CD14-positive monocyte (primary cell): ENCODE data around the gene ERCC6L2. TPM values are rescaled to one million over a fixed set of nuclear protein-coding genes. Genes with fewer than 3 reads are reported as not detected.

Experiments
- DNase-seq, 3 donors: peaks; one replicate each; pipeline ENCODE4 v3.0.0-alpha.2; 2011 to 2022
- H2AFZ ChIP-seq: 2 replicates; pipeline ENCODE4 v1.6.0; 2012; ENCODE audit warnings: mild to moderate bottlenecking, low read depth, low read length, inconsistent platforms; ENCODE audit not compliant: insufficient read depth, poor library complexity, severe bottlenecking
- H3K27ac ChIP-seq, 2 donors: 1 replicate in 1 of 2; 2 replicates in 1 of 2; pipeline ENCODE4 v1.5.1; 2012 to 2013; ENCODE audit warnings: low read length in 2 of 2, control low read depth in 1 of 2, inconsistent platforms in 1 of 2, low read depth in 1 of 2, mild to moderate bottlenecking in 1 of 2
- H3K27me3 ChIP-seq, 2 donors: one replicate each; pipeline versions ENCODE4 v1.6.0 to v1.6.1; 2011 to 2013; ENCODE audit warnings: low read length in 2 of 2; ENCODE audit not compliant: control insufficient read depth in 2 of 2, insufficient read depth in 2 of 2
- H3K36me3 ChIP-seq, 2 donors: replicated peaks in 1 of 2; 1 replicate in 1 of 2; 2 replicates in 1 of 2; pipeline versions ENCODE4 v1.5.1 to v1.6.1; 2012 to 2013; ENCODE audit warnings: low read length in 2 of 2, control low read depth in 1 of 2, inconsistent platforms in 1 of 2, mild to moderate bottlenecking in 1 of 2; ENCODE audit not compliant: insufficient read depth in 2 of 2, control insufficient read depth in 1 of 2
- H3K4me1 ChIP-seq, 2 donors: 1 replicate in 1 of 2; 2 replicates in 1 of 2; pipeline versions ENCODE4 v1.5.1 to v1.6.1; 2012 to 2013; ENCODE audit warnings: low read length in 2 of 2, control low read depth in 1 of 2, inconsistent platforms in 1 of 2, mild to moderate bottlenecking in 1 of 2, moderate library complexity in 1 of 2; ENCODE audit not compliant: insufficient read depth in 2 of 2, control insufficient read depth in 1 of 2
- H3K4me2 ChIP-seq: replicated peaks from 2 replicates; pipeline ENCODE3; 2012; ENCODE audit warnings: low read length, moderate library complexity, mild to moderate bottlenecking; ENCODE audit not compliant: poor library complexity, severe bottlenecking; ENCODE audit errors: extremely low read depth
- H3K4me3 ChIP-seq, 3 experiments: fragments of 200-600 bp in 1 of 3; sonication (generic) in 1 of 3; replicated peaks in 1 of 3; 1 replicate in 2 of 3; 2 replicates in 1 of 3; pipeline ENCODE4 v1.5.1; 2011 to 2013; ENCODE audit warnings: low read length in 3 of 3, mild to moderate bottlenecking in 3 of 3, control low read depth in 2 of 3, low read depth in 2 of 3, inconsistent platforms in 1 of 3, moderate library complexity in 1 of 3
- H3K79me2 ChIP-seq: 2 replicates; pipeline ENCODE4 v1.6.0; 2012; ENCODE audit warnings: mild to moderate bottlenecking, control low read depth, inconsistent platforms, low read length, moderate library complexity; ENCODE audit not compliant: insufficient read depth
- H3K9ac ChIP-seq: 2 replicates; pipeline ENCODE4 v1.6.0; 2017; ENCODE audit warnings: low read length, mild to moderate bottlenecking; ENCODE audit not compliant: insufficient read depth, poor library complexity, severe bottlenecking
- H3K9me3 ChIP-seq, 2 donors: replicated peaks in 1 of 2; 1 replicate in 1 of 2; 2 replicates in 1 of 2; pipeline versions ENCODE4 v1.5.1 to v1.6.1; 2012 to 2013; ENCODE audit warnings: low read length in 2 of 2, control low read depth in 1 of 2; ENCODE audit not compliant: control insufficient read depth in 1 of 2, insufficient read depth in 1 of 2
- H4K20me1 ChIP-seq: 2 replicates; pipeline ENCODE4 v1.6.0; 2012; ENCODE audit warnings: mild to moderate bottlenecking, low read length, control low read depth, moderate library complexity; ENCODE audit not compliant: insufficient read depth
- H3K27ac Mint-ChIP-seq, 7 donors: one replicate each; pipeline ENCODE4 v1.8.0; 2020; ENCODE audit warnings: mild to moderate bottlenecking in 7 of 7, mixed read lengths in 7 of 7, moderate library complexity in 6 of 7, inconsistent platforms in 2 of 7
- H3K27me3 Mint-ChIP-seq, 3 donors: one replicate each; pipeline ENCODE4 v1.8.0; 2021 to 2022; ENCODE audit warnings: low read depth in 3 of 3, mild to moderate bottlenecking in 3 of 3, mixed read lengths in 3 of 3, moderate library complexity in 3 of 3, inconsistent platforms in 1 of 3
- H3K36me3 Mint-ChIP-seq, 2 donors: one replicate each; pipeline ENCODE4 v1.8.0; 2020; ENCODE audit warnings: mixed read lengths in 2 of 2, inconsistent platforms in 1 of 2, mild to moderate bottlenecking in 1 of 2
- H3K4me1 Mint-ChIP-seq: one replicate; pipeline ENCODE4 v1.8.0; 2020; ENCODE audit warnings: mild to moderate bottlenecking, mixed read lengths
- H3K4me3 Mint-ChIP-seq, 2 donors: one replicate each; pipeline ENCODE4 v1.8.0; 2020; ENCODE audit warnings: mild to moderate bottlenecking in 2 of 2, mixed read lengths in 2 of 2, moderate library complexity in 1 of 2
- H3K9me3 Mint-ChIP-seq, 7 donors: one replicate each; pipeline ENCODE4 v1.8.0; 2020 to 2022; ENCODE audit warnings: mixed read lengths in 7 of 7, mild to moderate bottlenecking in 6 of 7, moderate library complexity in 6 of 7, inconsistent platforms in 2 of 7
- CTCF ChIP-seq: fragments of 200-600 bp; IDR thresholded peaks from one replicate; pipeline ENCODE4 v1.8.0; 2022; ENCODE audit warnings: antibody characterized with exemption, mild to moderate bottlenecking
- WGBS: methylation state at CpG from one replicate; pipeline ENCODE4 v1.1.5; 2013; ENCODE audit warnings: missing lambda C conversion rate; ENCODE audit not compliant: insufficient coverage; 5-methylcytosine and 5-hydroxymethylcytosine counted together
- intact Hi-C, 2 donors: fragments of 100-400 bp; cut with micrococcal nuclease; formaldehyde crosslinking; loops; one replicate each; pipeline versions ENCODE4 v1.15.0 to v1.15.1; 2023
- polyA plus RNA-seq, 3 donors: library from polyadenylated mRNA; depleted of rRNA in 1 of 3; unstranded in 2 of 3; stranded (reverse) in 1 of 3; fragments of 300-500 nt in 2 of 3; fragments of >200 nt in 1 of 3; fragmentation: Illumina TruSeq in 2 of 3; gene quantifications; 1 replicate in 2 of 3; 2 replicates in 1 of 3; pipeline ENCODE4 v1.2.3, GENCODE V29; 2012 to 2021

The ERCC6L2 gene
- polyA plus RNA-seq, 3 donors: 7.1 to 18.9 (median 7.2) TPM

- no peaks in the 10 kb centered on the region for H3K36me3 ChIP-seq
- no peak overlapping the region for H3K4me3 Mint-ChIP-seq
- no peak overlapping the region for H3K9ac ChIP-seq
- no peaks in the 10 kb centered on the region for H3K36me3 Mint-ChIP-seq
- H3K79me2 ChIP-seq: no peaks in the 10 kb centered on the region
- DNase-seq: no peak
- intact Hi-C loops: no loop called here
- no peak overlapping the region for H2AFZ ChIP-seq
- WGBS: 46% methylated on average over 3 of the region's 8 CpGs
- no peaks in the 10 kb centered on the region for H3K4me1 ChIP-seq
- H3K9me3 ChIP-seq: no peaks in the 10 kb centered on the region
- H3K9me3 Mint-ChIP-seq: peaks cover 0 to 5% (median 1%) of the 10 kb centered on the region in 7 donors
- TF ChIP-seq CTCF: no peak
- no peaks in the 10 kb centered on the region for H3K4me1 Mint-ChIP-seq
- H3K27ac Mint-ChIP-seq: no peak overlapping the region
- no peak overlapping the region for H3K4me3 ChIP-seq
- H3K27me3 ChIP-seq: no peaks in the 10 kb centered on the region
- H4K20me1 ChIP-seq: no peaks in the 10 kb centered on the region
- peaks cover 0 to 1% (median 0%) of the 10 kb centered on the region in 3 donors for H3K27me3 Mint-ChIP-seq
- no peak overlapping the region for H3K4me2 ChIP-seq
- no peak overlapping the region for H3K27ac ChIP-seq
These were observed 49.2 kb upstream of the ERCC6L2 start for GRCh38 chr9:95826183-95826838.

GRCh38 chr9:95830768-95831167, 44.7 kb upstream of the ERCC6L2 start:
- H3K36me3 Mint-ChIP-seq: no peaks in the 10 kb centered on the region
- H3K4me1 ChIP-seq: no peaks in the 10 kb centered on the region
- no peaks in the 10 kb centered on the region for H3K4me1 Mint-ChIP-seq
- H3K79me2 ChIP-seq: no peaks in the 10 kb centered on the region
- H3K4me3 Mint-ChIP-seq: no peak overlapping the region
- no peak overlapping the region for H3K27ac ChIP-seq
- H3K27me3 ChIP-seq: no peaks in the 10 kb centered on the region
- H3K36me3 ChIP-seq: no peaks in the 10 kb centered on the region
- no peaks in the 10 kb centered on the region for H3K9me3 ChIP-seq
- no peaks in the 10 kb centered on the region for H4K20me1 ChIP-seq
- no peaks in the 10 kb centered on the region for H3K9me3 Mint-ChIP-seq
- no peak for DNase-seq
- no peak overlapping the region for H2AFZ ChIP-seq
- intact Hi-C loops: no loop called here
- WGBS: 97% methylated on average over 3 of the region's 3 CpGs
- TF ChIP-seq CTCF: no peak
- H3K27ac Mint-ChIP-seq: no peak overlapping the region
- H3K4me2 ChIP-seq: no peak overlapping the region
- H3K27me3 Mint-ChIP-seq: peaks cover 1 to 2% (median 2%) of the 10 kb centered on the region in 3 donors
- no peak overlapping the region for H3K9ac ChIP-seq
- no peak overlapping the region for H3K4me3 ChIP-seq
